Naive B cell (primary cell): ENCODE measurements around the gene PPDPF. TPM values are rescaled to one million over a fixed set of nuclear protein-coding genes. Genes with fewer than 3 reads are reported as not detected.

ENCODE experiments used
- ATAC-seq, 2 donors: fragments of 150-1000 bp; cut with Tn5 transposase; 2 replicates each; pipeline ENCODE4 v1.10.0; 2021; ENCODE audit warnings: low read depth in 2 of 2, mild to moderate bottlenecking in 2 of 2, moderate library complexity in 2 of 2
- DNase-seq: peaks from one replicate; pipeline ENCODE4 v3.0.0; 2022
- H3K27ac Mint-ChIP-seq, 6 donors: one replicate each; pipeline ENCODE4 v1.8.0; 2020 to 2022; ENCODE audit warnings: mild to moderate bottlenecking in 6 of 6, mixed read lengths in 6 of 6, moderate library complexity in 5 of 6, inconsistent platforms in 2 of 6
- H3K27me3 Mint-ChIP-seq, 3 donors: one replicate each; pipeline ENCODE4 v1.8.0; 2021 to 2022; ENCODE audit warnings: mixed read lengths in 3 of 3, mild to moderate bottlenecking in 1 of 3
- H3K36me3 Mint-ChIP-seq, 2 donors: one replicate each; pipeline ENCODE4 v1.8.0; 2020 to 2022; ENCODE audit warnings: mixed read lengths in 2 of 2, inconsistent platforms in 1 of 2, mild to moderate bottlenecking in 1 of 2
- H3K4me1 Mint-ChIP-seq, 3 donors: one replicate each; pipeline ENCODE4 v1.8.0; 2020 to 2022; ENCODE audit warnings: mixed read lengths in 3 of 3, inconsistent platforms in 1 of 3, mild to moderate bottlenecking in 1 of 3, moderate library complexity in 1 of 3
- H3K4me3 Mint-ChIP-seq, 8 donors: one replicate each; pipeline ENCODE4 v1.8.0; 2020 to 2022; ENCODE audit warnings: mild to moderate bottlenecking in 8 of 8, mixed read lengths in 8 of 8, moderate library complexity in 8 of 8, inconsistent platforms in 2 of 8
- H3K9me3 Mint-ChIP-seq, 7 donors: one replicate each; pipeline ENCODE4 v1.8.0; 2020 to 2022; ENCODE audit warnings: mixed read lengths in 7 of 7, mild to moderate bottlenecking in 5 of 7, inconsistent platforms in 2 of 7, moderate library complexity in 1 of 7
- polyA plus RNA-seq, 6 donors: library from polyadenylated mRNA; unstranded; fragments of 300-500 nt; fragmentation: Illumina TruSeq; gene quantifications; one replicate each; pipeline ENCODE4 v1.2.3, GENCODE V29; 2021; ENCODE audit warnings: low read depth in 6 of 6

The PPDPF gene
- polyA plus RNA-seq, 6 donors from 2014 or later, result 40.2 to 132 (median 67.5) TPM

- H3K4me3 Mint-ChIP-seq, result peak overlapping the region in 3 of 8 donors; percentile 39 to 84 (median 50)
- H3K27ac Mint-ChIP-seq, result peak overlapping the region in 4 of 6 donors; percentile 20 to 79 (median 56)
- no peak for DNase-seq
- H3K4me1 Mint-ChIP-seq, result peaks cover 42 to 68% (median 66%) of the 10 kb centered on the region in 3 donors
- no peak for ATAC-seq
- no peaks in the 10 kb centered on the region for H3K9me3 Mint-ChIP-seq
- H3K27me3 Mint-ChIP-seq, result peaks cover 0 to 6% (median 0%) of the 10 kb centered on the region in 3 donors
- no peaks in the 10 kb centered on the region for H3K36me3 Mint-ChIP-seq
These were observed 29.2 kb downstream of the PPDPF start for GRCh38 chr20:63549679-63550282.

- no peak for DNase-seq
These were observed 30.5 kb downstream of the PPDPF start for GRCh38 chr20:63551068-63551467.

GRCh38 chr20:63552481-63553249 is 32.1 kb downstream of the PPDPF start:
- DNase-seq (peak; percentile 78), ATAC-seq (peak; percentile 61 to 62)
- Mint-ChIP-seq H3K27ac (peak overlapping the region; percentile 82 to 98 (median 97)), H3K4me1 (peaks cover 34 to 61% (median 53%) of the 10 kb centered on the region in 3 donors), H3K36me3 (no peaks in the 10 kb centered on the region), H3K9me3 (no peaks in the 10 kb centered on the region), H3K4me3 (peak overlapping the region; percentile 79 to 94 (median 86)), H3K27me3 (peaks cover 0 to 6% (median 0%) of the 10 kb centered on the region in 3 donors)

More at GRCh38 chr20:63551068-63551467, 30.5 kb downstream of the PPDPF start:
- Mint-ChIP-seq H3K27ac (peak overlapping the region in 3 of 6 donors; percentile 66 to 97 (median 90)), H3K36me3 (no peaks in the 10 kb centered on the region), H3K9me3 (no peaks in the 10 kb centered on the region), H3K4me3 (peak overlapping the region in 1 of 8 donors; percentile 34), H3K27me3 (peaks cover 0 to 6% (median 0%) of the 10 kb centered on the region in 3 donors), H3K4me1 (peaks cover 33 to 62% (median 53%) of the 10 kb centered on the region in 3 donors)
- ATAC-seq, result no peak

GRCh38 chr20:63553251-63553932 is 32.8 kb downstream of the PPDPF start:
- Mint-ChIP-seq H3K36me3 (no peaks in the 10 kb centered on the region), H3K4me1 (peaks cover 34 to 61% (median 52%) of the 10 kb centered on the region in 3 donors), H3K27me3 (peaks cover 0 to 6% (median 0%) of the 10 kb centered on the region in 3 donors), H3K9me3 (no peaks in the 10 kb centered on the region), H3K4me3 (peak overlapping the region; percentile 79 to 94 (median 88)), H3K27ac (peak overlapping the region; percentile 82 to 98 (median 97))
- peak; percentile 43 to 52 for ATAC-seq
- peak; percentile 87 for DNase-seq

- DNase-seq, result peak; percentile 74
- Mint-ChIP-seq H3K27ac (peak within 1 kb of the TSS; percentile 96 to 98 (median 97)), H3K27me3 (peaks cover 0 to 6% (median 0%) of the 10 kb centered on the region in 3 donors), H3K4me3 (peak within 1 kb of the TSS; percentile 79 to 94 (median 90)), H3K4me1 (peaks cover 30 to 57% (median 47%) of the 10 kb centered on the region in 3 donors), H3K36me3 (no peaks in the 10 kb centered on the region), H3K9me3 (no peaks in the 10 kb centered on the region)
- ATAC-seq, result peak; percentile 52 to 57
These were observed 33.3 kb downstream of the PPDPF start, which contains the start of gene FNDC11 for GRCh38 chr20:63553933-63554290. FNDC11 (plus strand) TSS chr20:63554159; CDS start chr20:63555664, 1,505 bp downstream.

- peak; percentile 60 for DNase-seq
- Mint-ChIP-seq H3K36me3 (no peaks in the 10 kb centered on the region), H3K27me3 (peaks cover 0 to 6% (median 0%) of the 10 kb centered on the region in 3 donors), H3K4me3 (peak overlapping the region; percentile 79 to 94 (median 90)), H3K27ac (peak overlapping the region; percentile 88 to 98 (median 96)), H3K4me1 (peaks cover 25 to 52% (median 40%) of the 10 kb centered on the region in 3 donors), H3K9me3 (no peaks in the 10 kb centered on the region)
- peak; percentile 17 to 34 for ATAC-seq
These were observed 34.1 kb downstream of the PPDPF start for GRCh38 chr20:63554361-63555278.

GRCh38 chr20:63555661-63556381 is 35.3 kb downstream of the PPDPF start:
- Mint-ChIP-seq H3K27ac (peak overlapping the region in 2 of 6 donors; percentile 89 to 96), H3K9me3 (peaks cover 0 to 2% (median 0%) of the 10 kb centered on the region in 7 donors), H3K4me1 (peaks cover 23 to 41% (median 38%) of the 10 kb centered on the region in 3 donors), H3K4me3 (peak overlapping the region in 4 of 8 donors; percentile 3 to 57 (median 32)), H3K27me3 (no peaks in the 10 kb centered on the region), H3K36me3 (peaks cover 0 to 6% of the 10 kb centered on the region in 2 donors)
- no peak for DNase-seq
- ATAC-seq, result no peak

GRCh38 chr20:63556873-63557478 is 36.4 kb downstream of the PPDPF start:
- no peak for DNase-seq
- no peaks in the 10 kb centered on the region for H3K27me3 Mint-ChIP-seq

GRCh38 chr20:63557481-63557891 is 36.9 kb downstream of the PPDPF start:
- DNase-seq (no peak), ATAC-seq (no peak)
- Mint-ChIP-seq H3K4me3 (peak overlapping the region in 3 of 8 donors; percentile 32 to 48 (median 42)), H3K27me3 (no peaks in the 10 kb centered on the region), H3K4me1 (peaks cover 14 to 31% (median 27%) of the 10 kb centered on the region in 3 donors), H3K27ac (peak overlapping the region in 2 of 6 donors; percentile 63 to 74), H3K9me3 (peaks cover 0 to 2% (median 0%) of the 10 kb centered on the region in 7 donors), H3K36me3 (peaks cover 0 to 6% of the 10 kb centered on the region in 2 donors)

More at GRCh38 chr20:63556873-63557478, 36.4 kb downstream of the PPDPF start:
- peaks cover 0 to 2% (median 0%) of the 10 kb centered on the region in 7 donors for H3K9me3 Mint-ChIP-seq
- ATAC-seq, result no peak
- peak overlapping the region in 3 of 6 donors; percentile 63 to 74 (median 71) for H3K27ac Mint-ChIP-seq
- H3K36me3 Mint-ChIP-seq, result peaks cover 0 to 6% of the 10 kb centered on the region in 2 donors
- H3K4me1 Mint-ChIP-seq, result peaks cover 18 to 36% (median 32%) of the 10 kb centered on the region in 3 donors
- H3K4me3 Mint-ChIP-seq, result peak overlapping the region in 5 of 8 donors; percentile 5 to 48 (median 42)

GRCh38 chr20:63558804-63559484 is 38.4 kb downstream of the PPDPF start:
- ATAC-seq, result no peak
- H3K27ac Mint-ChIP-seq, result peak overlapping the region in 1 of 6 donors; percentile 62
- H3K9me3 Mint-ChIP-seq, result peaks cover 0 to 2% (median 0%) of the 10 kb centered on the region in 7 donors
- no peak overlapping the region for H3K4me3 Mint-ChIP-seq
- peaks cover 0 to 6% of the 10 kb centered on the region in 2 donors for H3K36me3 Mint-ChIP-seq
- no peaks in the 10 kb centered on the region for H3K27me3 Mint-ChIP-seq
- DNase-seq, result no peak
- H3K4me1 Mint-ChIP-seq, result peaks cover 8 to 19% (median 17%) of the 10 kb centered on the region in 3 donors
